ENCODE measurements around the gene B3GALNT2. TPM values are rescaled to one million over a fixed set of nuclear protein-coding genes. Genes with fewer than 3 reads are reported as not detected.

B3GALNT2 gene
- total and polyA plus RNA-seq, 2 donors (not counting 1 experiment from before 2014, with no cell fraction given), result 5.6 to 12.2 TPM

DNA sequence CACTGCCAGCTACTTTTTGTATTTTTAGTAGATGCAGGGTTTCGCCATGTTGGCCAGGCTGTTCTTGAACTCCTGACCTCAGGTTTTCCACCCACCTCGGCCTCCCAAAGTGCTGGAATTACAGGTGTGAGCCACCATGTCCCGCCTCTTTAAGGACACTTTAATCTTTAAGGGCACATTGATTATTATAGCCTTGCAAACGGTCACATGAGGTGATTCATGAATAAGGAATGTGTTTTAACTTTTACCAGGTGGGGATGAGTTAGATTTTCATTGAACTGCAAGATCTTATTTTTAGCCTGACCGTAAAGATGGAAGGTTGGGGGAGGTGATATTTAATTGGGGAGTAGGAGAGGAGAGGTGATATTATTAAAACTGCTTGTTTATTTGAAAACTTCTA, 75.1 kb downstream of the B3GALNT2 start:
- ChIA-PET POLR2A (no interaction called here), CTCF (no interaction called here)
- intact Hi-C loops (cut with micrococcal nuclease), result no loop called here
- no peak overlapping the region for H3K4me3 Mint-ChIP-seq
- no peaks in the 10 kb centered on the region for H3K9me3 ChIP-seq (ENCODE audit: control extremely low read depth in 1 of 3, control insufficient read depth in 2 of 3, insufficient read depth in 1 of 3, low read length in 2 of 3)
- H3K27ac Mint-ChIP-seq, result no peak overlapping the region
- H3K36me3 ChIP-seq (replicated peaks in 1 of 2; ENCODE audit: control extremely low read depth in 1 of 2, control insufficient read depth in 1 of 2, extremely low read depth in 1 of 2, insufficient read depth in 2 of 2, low read length in 1 of 2), result peaks cover 4 to 6% of the 10 kb centered on the region in 2 experiments
- H3K4me1 ChIP-seq (ENCODE audit: control insufficient read depth in 2 of 2, insufficient read depth in 2 of 2, low read length in 2 of 2), result no peaks in the 10 kb centered on the region
- no peaks in the 10 kb centered on the region for H3K27me3 ChIP-seq (replicated peaks in 1 of 4; ENCODE audit: control extremely low read depth in 1 of 4, control insufficient read depth in 3 of 4, insufficient read depth in 4 of 4, low read length in 3 of 4)
- H3K27me3 Mint-ChIP-seq, result no peaks in the 10 kb centered on the region
- WGBS (ENCODE audit: insufficient coverage), result 97% methylated on average over 5 of the region's 5 CpGs
- H3K79me2 ChIP-seq (ENCODE audit: control insufficient read depth, insufficient read depth, low read length), result peaks cover 6% of the 10 kb centered on the region
- no peaks in the 10 kb centered on the region for H4K20me1 ChIP-seq (ENCODE audit: control insufficient read depth, insufficient read depth, low read length, poor library complexity, severe bottlenecking)
- no peak overlapping the region for H3K27ac ChIP-seq (ENCODE audit: low read length in 2 of 2)
- DNase-seq (no peak), ATAC-seq (ENCODE audit: low read depth) (no peak)
- TF ChIP-seq EZH2 (IDR thresholded peaks at IDR 0.05; ENCODE audit: borderline replicate concordance, insufficient read depth, low read depth, low read length, poor library complexity, severe bottlenecking), result no peak
- TF ChIP-seq, protein P1, sequence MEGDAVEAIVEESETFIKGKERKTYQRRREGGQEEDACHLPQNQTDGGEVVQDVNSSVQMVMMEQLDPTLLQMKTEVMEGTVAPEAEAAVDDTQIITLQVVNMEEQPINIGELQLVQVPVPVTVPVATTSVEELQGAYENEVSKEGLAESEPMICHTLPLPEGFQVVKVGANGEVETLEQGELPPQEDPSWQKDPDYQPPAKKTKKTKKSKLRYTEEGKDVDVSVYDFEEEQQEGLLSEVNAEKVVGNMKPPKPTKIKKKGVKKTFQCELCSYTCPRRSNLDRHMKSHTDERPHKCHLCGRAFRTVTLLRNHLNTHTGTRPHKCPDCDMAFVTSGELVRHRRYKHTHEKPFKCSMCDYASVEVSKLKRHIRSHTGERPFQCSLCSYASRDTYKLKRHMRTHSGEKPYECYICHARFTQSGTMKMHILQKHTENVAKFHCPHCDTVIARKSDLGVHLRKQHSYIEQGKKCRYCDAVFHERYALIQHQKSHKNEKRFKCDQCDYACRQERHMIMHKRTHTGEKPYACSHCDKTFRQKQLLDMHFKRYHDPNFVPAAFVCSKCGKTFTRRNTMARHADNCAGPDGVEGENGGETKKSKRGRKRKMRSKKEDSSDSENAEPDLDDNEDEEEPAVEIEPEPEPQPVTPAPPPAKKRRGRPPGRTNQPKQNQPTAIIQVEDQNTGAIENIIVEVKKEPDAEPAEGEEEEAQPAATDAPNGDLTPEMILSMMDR (IDR thresholded peaks at IDR 0.05), result no peak
- no peak overlapping the region for H3K4me2 ChIP-seq (replicated peaks; ENCODE audit: low read depth, low read length, poor library complexity, severe bottlenecking)
- H3K9ac ChIP-seq (ENCODE audit: low read length), result no peak overlapping the region
- H3K4me1 Mint-ChIP-seq, result peaks cover 10% of the 10 kb centered on the region
- no peak overlapping the region for H3K4me3 ChIP-seq (ENCODE audit: control extremely low read depth in 1 of 5, extremely low read depth in 1 of 5, insufficient read depth in 1 of 5, low read depth in 2 of 5, low read length in 4 of 5)
- no peak overlapping the region for H2AFZ ChIP-seq (ENCODE audit: insufficient read depth, low read depth, low read length, poor library complexity, severe bottlenecking)
- H3K9me3 Mint-ChIP-seq (ENCODE audit: insufficient read depth), result no peaks in the 10 kb centered on the region

- H3K4me3 ChIP-seq (ENCODE audit: control extremely low read depth in 1 of 5, extremely low read depth in 1 of 5, insufficient read depth in 1 of 5, low read depth in 2 of 5, low read length in 4 of 5), result no peak overlapping the region
- H3K4me3 Mint-ChIP-seq, result no peak overlapping the region
- H4K20me1 ChIP-seq (ENCODE audit: control insufficient read depth, insufficient read depth, low read length, poor library complexity, severe bottlenecking), result no peaks in the 10 kb centered on the region
- no peak for DNase-seq
- no peaks in the 10 kb centered on the region for H3K27me3 ChIP-seq (replicated peaks in 1 of 4; ENCODE audit: control extremely low read depth in 1 of 4, control insufficient read depth in 3 of 4, insufficient read depth in 4 of 4, low read length in 3 of 4)
- peaks cover 3 to 8% of the 10 kb centered on the region in 2 donors for H3K4me1 ChIP-seq (ENCODE audit: control insufficient read depth in 2 of 2, insufficient read depth in 2 of 2, low read length in 2 of 2)
- no peak overlapping the region for H3K27ac Mint-ChIP-seq
- peaks cover under 1 to 3% of the 10 kb centered on the region in 2 experiments for H3K36me3 ChIP-seq (replicated peaks in 1 of 2; ENCODE audit: control extremely low read depth in 1 of 2, control insufficient read depth in 1 of 2, extremely low read depth in 1 of 2, insufficient read depth in 2 of 2, low read length in 1 of 2)
- no peak for ATAC-seq (ENCODE audit: low read depth)
- 95% methylated on average over 3 of the region's 4 CpGs for WGBS (ENCODE audit: insufficient coverage)
- H3K4me1 Mint-ChIP-seq, result peaks cover 22% of the 10 kb centered on the region
- no peaks in the 10 kb centered on the region for H3K9me3 ChIP-seq (ENCODE audit: control extremely low read depth in 1 of 3, control insufficient read depth in 2 of 3, insufficient read depth in 1 of 3, low read length in 2 of 3)
- no peak for TF ChIP-seq EZH2 (IDR thresholded peaks at IDR 0.05; ENCODE audit: borderline replicate concordance, insufficient read depth, low read depth, low read length, poor library complexity, severe bottlenecking)
- TF ChIP-seq, protein P1 (IDR thresholded peaks at IDR 0.05), result no peak
- H3K27ac ChIP-seq (ENCODE audit: low read length in 2 of 2), result no peak overlapping the region
- H3K79me2 ChIP-seq (ENCODE audit: control insufficient read depth, insufficient read depth, low read length), result peaks cover 6% of the 10 kb centered on the region
- intact Hi-C loops (cut with micrococcal nuclease), result no loop called here
- H3K9me3 Mint-ChIP-seq (ENCODE audit: insufficient read depth), result no peaks in the 10 kb centered on the region
- no peaks in the 10 kb centered on the region for H3K27me3 Mint-ChIP-seq
- H2AFZ ChIP-seq (ENCODE audit: insufficient read depth, low read depth, low read length, poor library complexity, severe bottlenecking), result no peak overlapping the region
- no peak overlapping the region for H3K4me2 ChIP-seq (replicated peaks; ENCODE audit: low read depth, low read length, poor library complexity, severe bottlenecking)
- CTCF ChIA-PET, result interaction anchor here (3.1 kb wide), 1 partner anchor 11 kb away, joined by 20 read pairs; no protein-coding TSS in a partner anchor
- H3K9ac ChIP-seq (ENCODE audit: low read length), result no peak overlapping the region
- POLR2A ChIA-PET, result no interaction called here
Measured at GRCh38 chr1:235427447-235427846, 76.8 kb downstream of the B3GALNT2 start.
